Measurements from ENCODE around the gene CMSS1. TPM values are rescaled to one million over a fixed set of nuclear protein-coding genes. Genes with fewer than 3 reads are reported as not detected.

CMSS1 gene
- total and polyA plus RNA-seq, 2 donors (not counting 1 experiment from before 2014, with no cell fraction given) = 7.3 to 22.8 TPM

DNA sequence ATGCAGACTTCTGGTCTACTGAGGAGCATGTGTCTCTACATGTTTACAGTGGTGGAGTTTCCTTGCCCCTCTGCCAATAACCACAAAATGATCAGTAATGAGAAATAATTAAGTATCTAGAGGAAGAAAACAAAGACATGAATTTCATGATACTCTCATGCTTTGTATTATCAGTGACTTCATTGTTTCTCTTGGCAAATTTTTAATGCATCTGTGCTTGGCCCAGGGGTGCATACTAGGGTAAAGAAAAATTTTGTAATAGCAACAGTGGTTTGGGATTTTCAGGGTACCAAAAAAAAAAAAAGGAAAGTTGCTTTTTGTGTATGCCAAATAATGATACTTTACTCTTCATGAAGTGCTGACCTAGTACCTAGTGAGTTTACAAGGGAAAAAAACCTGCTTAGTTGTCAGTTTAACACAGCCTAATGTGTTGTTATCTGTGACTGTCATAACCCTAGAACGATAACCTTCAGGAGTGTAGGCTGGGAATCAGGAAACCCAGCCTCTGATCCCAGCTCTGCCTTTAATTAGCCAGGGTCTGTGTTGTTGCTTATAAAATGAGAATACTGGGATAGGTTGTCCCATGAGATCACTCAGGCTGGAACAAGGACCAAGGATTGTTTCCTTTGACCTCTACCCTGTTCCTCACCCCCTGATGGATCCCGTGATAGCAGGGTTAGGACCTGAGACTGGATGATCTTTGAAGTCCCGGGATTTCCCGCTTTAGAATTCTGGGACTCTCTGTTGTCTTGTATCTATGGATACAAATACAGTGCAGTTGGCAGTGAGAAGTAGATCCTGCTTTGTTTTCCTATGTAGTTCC lies 117.5 kb downstream of the CMSS1 start:
- H3K4me2 ChIP-seq (replicated peaks; ENCODE audit: low read depth, low read length, poor library complexity, severe bottlenecking) = no peak overlapping the region
- no peak overlapping the region for H3K4me3 ChIP-seq (ENCODE audit: control extremely low read depth in 1 of 5, extremely low read depth in 1 of 5, insufficient read depth in 1 of 5, low read depth in 2 of 5, low read length in 4 of 5)
- H3K9me3 Mint-ChIP-seq (ENCODE audit: insufficient read depth) = no peaks in the 10 kb centered on the region
- WGBS (ENCODE audit: insufficient coverage) = 100% methylated on average over 4 of the region's 4 CpGs
- ATAC-seq (ENCODE audit: low read depth) (no peak), DNase-seq (no peak)
- H3K9ac ChIP-seq (ENCODE audit: low read length) = no peak overlapping the region
- H3K27ac Mint-ChIP-seq = no peak overlapping the region
- H3K4me1 Mint-ChIP-seq = peaks cover 26% of the 10 kb centered on the region
- no peaks in the 10 kb centered on the region for H3K9me3 ChIP-seq (ENCODE audit: control extremely low read depth in 1 of 3, control insufficient read depth in 2 of 3, insufficient read depth in 1 of 3, low read length in 2 of 3)
- POLR2A ChIA-PET = no interaction called here
- H3K4me1 ChIP-seq (ENCODE audit: control insufficient read depth in 2 of 2, insufficient read depth in 2 of 2, low read length in 2 of 2) = peaks cover 12 to 14% of the 10 kb centered on the region in 2 donors
- H3K79me2 ChIP-seq (ENCODE audit: control insufficient read depth, insufficient read depth, low read length) = no peaks in the 10 kb centered on the region
- CTCF ChIA-PET = no interaction called here
- no peak overlapping the region for H3K27ac ChIP-seq (ENCODE audit: low read length in 2 of 2)
- H3K4me3 Mint-ChIP-seq = no peak overlapping the region
- no peaks in the 10 kb centered on the region for H3K27me3 Mint-ChIP-seq
- no peak overlapping the region for H2AFZ ChIP-seq (ENCODE audit: insufficient read depth, low read depth, low read length, poor library complexity, severe bottlenecking)
- H3K27me3 ChIP-seq (replicated peaks in 1 of 4; ENCODE audit: control extremely low read depth in 1 of 4, control insufficient read depth in 3 of 4, insufficient read depth in 4 of 4, low read length in 3 of 4) = no peaks in the 10 kb centered on the region
- intact Hi-C loops (cut with micrococcal nuclease) = loop anchor here (5.0 kb wide), 1 partner anchor 107 kb away; no protein-coding TSS in a partner anchor
- H4K20me1 ChIP-seq (ENCODE audit: control insufficient read depth, insufficient read depth, low read length, poor library complexity, severe bottlenecking) = no peaks in the 10 kb centered on the region
- no peaks in the 10 kb centered on the region for H3K36me3 ChIP-seq (replicated peaks in 1 of 2; ENCODE audit: control extremely low read depth in 1 of 2, control insufficient read depth in 1 of 2, extremely low read depth in 1 of 2, insufficient read depth in 2 of 2, low read length in 1 of 2)
- TF ChIP-seq, protein P1, sequence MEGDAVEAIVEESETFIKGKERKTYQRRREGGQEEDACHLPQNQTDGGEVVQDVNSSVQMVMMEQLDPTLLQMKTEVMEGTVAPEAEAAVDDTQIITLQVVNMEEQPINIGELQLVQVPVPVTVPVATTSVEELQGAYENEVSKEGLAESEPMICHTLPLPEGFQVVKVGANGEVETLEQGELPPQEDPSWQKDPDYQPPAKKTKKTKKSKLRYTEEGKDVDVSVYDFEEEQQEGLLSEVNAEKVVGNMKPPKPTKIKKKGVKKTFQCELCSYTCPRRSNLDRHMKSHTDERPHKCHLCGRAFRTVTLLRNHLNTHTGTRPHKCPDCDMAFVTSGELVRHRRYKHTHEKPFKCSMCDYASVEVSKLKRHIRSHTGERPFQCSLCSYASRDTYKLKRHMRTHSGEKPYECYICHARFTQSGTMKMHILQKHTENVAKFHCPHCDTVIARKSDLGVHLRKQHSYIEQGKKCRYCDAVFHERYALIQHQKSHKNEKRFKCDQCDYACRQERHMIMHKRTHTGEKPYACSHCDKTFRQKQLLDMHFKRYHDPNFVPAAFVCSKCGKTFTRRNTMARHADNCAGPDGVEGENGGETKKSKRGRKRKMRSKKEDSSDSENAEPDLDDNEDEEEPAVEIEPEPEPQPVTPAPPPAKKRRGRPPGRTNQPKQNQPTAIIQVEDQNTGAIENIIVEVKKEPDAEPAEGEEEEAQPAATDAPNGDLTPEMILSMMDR (IDR thresholded peaks at IDR 0.05) = no peak
- no peak for TF ChIP-seq EZH2 (IDR thresholded peaks at IDR 0.05; ENCODE audit: borderline replicate concordance, insufficient read depth, low read depth, low read length, poor library complexity, severe bottlenecking)

Measured in B cell (primary cell).